K562 (cell line): ENCODE results near the gene CXCR6. TPM values are rescaled to one million over a fixed set of nuclear protein-coding genes. Genes with fewer than 3 reads are reported as not detected.

Experiments
- ATAC-seq: fragments of 200-7000 bp; cut with Tn5 transposase; 3 replicates; pipeline ENCODE4 v1.9.1; 2020; ENCODE audit warnings: moderate library complexity
- BruUV-seq: library from RNA; stranded (reverse); fragments of 400-500 nt; replicated peaks from 2 replicates; lab custom pipeline; 2021; lab: Mats Ljungman, UMichigan
- CTCF ChIA-PET: fragments of 300-600 bp; formaldehyde crosslinking; extraction: SDS; loops from one replicate; lab custom pipeline; 2021; ENCODE audit warnings: low intra/inter-chr PET ratio; lab: Yijun Ruan, JAX
- POLR2A ChIA-PET: fragments of 300-600, 350-650 bp; sonication (Branson Sonifier 250); formaldehyde crosslinking; extraction: SDS; loops from one replicate; lab custom pipeline; 2021; ENCODE audit warnings: antibody characterized with exemption, inconsistent platforms; lab: Yijun Ruan, JAX
- DNase-seq, 4 experiments: peaks; one replicate each; pipeline versions ENCODE4 v3.0.0 to v3.0.0-alpha.2; 2011 to 2018; ENCODE audit warnings: low spot score in 3 of 4, mixed read lengths in 3 of 4; ENCODE audit errors: extremely low read depth in 1 of 4
- FAIRE-seq: peaks from 2 replicates; lab custom pipeline; 2011; peaks lifted over from hg19 to GRCh38; lab: Jason Lieb, UNC
- H2AFZ ChIP-seq: 2 replicates; pipeline ENCODE4 v1.6.0; 2011; ENCODE audit warnings: low read depth, low read length, control low read depth, inconsistent platforms
- H3K27ac ChIP-seq: fragments of 200-600 bp; 3 replicates; pipeline ENCODE4 v1.8.0; 2011; ENCODE audit warnings: low read depth, mild to moderate bottlenecking, control low read depth, inconsistent platforms, low read length, moderate library complexity, mixed read lengths; ENCODE audit errors: extremely low read depth
- H3K27me3 ChIP-seq, 2 experiments: fragments of 300-600 bp in 1 of 2; 2 replicates in 1 of 2; 3 replicates in 1 of 2; pipeline versions ENCODE4 v1.6.0 to v1.8.0; 2011; ENCODE audit warnings: inconsistent platforms in 2 of 2, low read length in 2 of 2, mild to moderate bottlenecking in 1 of 2, mixed read lengths in 1 of 2, moderate library complexity in 1 of 2; ENCODE audit not compliant: control insufficient read depth in 2 of 2, insufficient read depth in 2 of 2
- H3K36me3 ChIP-seq: fragments of 300-600 bp; 3 replicates; pipeline ENCODE4 v1.8.0; 2011; ENCODE audit warnings: mild to moderate bottlenecking, low read length, inconsistent platforms; ENCODE audit not compliant: control insufficient read depth, insufficient read depth
- H3K4me1 ChIP-seq, 2 experiments: fragments of 200-600 bp in 1 of 2; replicated peaks in 1 of 2; 2 replicates in 1 of 2; 3 replicates in 1 of 2; pipeline versions ENCODE4 v1.5.1 to v1.8.0; 2011; ENCODE audit warnings: inconsistent platforms in 2 of 2, low read length in 2 of 2, mild to moderate bottlenecking in 1 of 2, mixed read lengths in 1 of 2, moderate library complexity in 1 of 2; ENCODE audit not compliant: control insufficient read depth in 2 of 2, insufficient read depth in 2 of 2
- H3K4me2 ChIP-seq: 2 replicates; pipeline ENCODE4 v1.6.1; 2011; ENCODE audit warnings: low read length, control low read depth, inconsistent platforms, mixed read lengths; ENCODE audit not compliant: insufficient read depth
- H3K4me3 ChIP-seq: fragments of 200-600 bp; sonication (generic), shearing (Covaris generic); 2 replicates; pipeline ENCODE4 v1.5.1; 2016; ENCODE audit warnings: control low read depth, inconsistent platforms
- H3K79me2 ChIP-seq: fragments of 200-600 bp; 3 replicates; pipeline ENCODE4 v1.8.0; 2011; ENCODE audit warnings: low read length, inconsistent platforms; ENCODE audit not compliant: control insufficient read depth, insufficient read depth
- H3K9ac ChIP-seq, 2 experiments: 2 replicates each; pipeline versions ENCODE4 v1.6.0 to v1.6.1; 2011; ENCODE audit warnings: low read depth in 2 of 2, low read length in 2 of 2, control low read depth in 1 of 2, inconsistent platforms in 1 of 2, mild to moderate bottlenecking in 1 of 2, mixed read lengths in 1 of 2; ENCODE audit not compliant: insufficient read depth in 1 of 2
- H3K9me1 ChIP-seq: one replicate; pipeline ENCODE4 v1.6.0; 2011; ENCODE audit warnings: inconsistent platforms, mild to moderate bottlenecking, low read length, moderate library complexity; ENCODE audit not compliant: control insufficient read depth, insufficient read depth
- H3K9me3 ChIP-seq: replicated peaks from 2 replicates; pipeline ENCODE4 v1.5.1; 2011; ENCODE audit warnings: low read depth, low read length, inconsistent platforms; ENCODE audit not compliant: control insufficient read depth, insufficient read depth
- H4K20me1 ChIP-seq: replicated peaks from 2 replicates; pipeline ENCODE4 v1.6.1; 2011; ENCODE audit warnings: low read length, inconsistent platforms, mixed read lengths; ENCODE audit not compliant: control insufficient read depth, insufficient read depth
- CBFA2T3 ChIP-seq: fragments of 450-650 bp; IDR thresholded peaks from 2 replicates; pipeline ENCODE4 v1.6.1; 2017
- CTBP1 ChIP-seq: fragments of 450-650 bp; IDR thresholded peaks from 2 replicates; pipeline ENCODE4 v1.6.1; 2016; ENCODE audit warnings: borderline replicate concordance
- JUN ChIP-seq, 2 experiments: sonication (generic) in 1 of 2; formaldehyde crosslinking in 1 of 2; IDR thresholded peaks; 2 replicates each; pipeline versions ENCODE4 v1.6.1 to v1.8.0; 2012 to 2022; ENCODE audit warnings: borderline replicate concordance in 2 of 2, mild to moderate bottlenecking in 2 of 2, improper control_type of control experiment in 1 of 2, low read depth in 1 of 2, low read length in 1 of 2, missing genetic modification reagents in 1 of 2
- ZMIZ1 ChIP-seq, 2 experiments: fragments of 150-350 bp in 1 of 2; IDR thresholded peaks; 2 replicates each; pipeline ENCODE4 v1.6.1; 2012 to 2016; ENCODE audit warnings: low read depth in 2 of 2, low read length in 2 of 2, mild to moderate bottlenecking in 1 of 2, moderate library complexity in 1 of 2
- ZNF41 ChIP-seq: fragments of 250-450 bp; sonication (Bioruptor Pico); conservative IDR thresholded peaks from 2 replicates; pipeline ENCODE4 v1.4.0; 2020; ENCODE audit warnings: mild to moderate bottlenecking
- WGBS: fragments of 100-300 bp; shearing (Covaris generic); methylation state at CpG from one replicate; pipeline ENCODE4 v1.1.6; 2016; ENCODE audit warnings: low coverage, mixed read lengths; ENCODE audit not compliant: insufficient coverage; ENCODE audit errors: missing lambda C conversion rate; 5-methylcytosine and 5-hydroxymethylcytosine counted together
- in situ Hi-C: fragments of 300-500 bp; cut with MboI; formaldehyde crosslinking; loops from 4 replicates; pipeline ENCODE4 v1.15.0; 2018; ENCODE audit warnings: inconsistent platforms, mixed read lengths
- intact Hi-C: fragments of 100-400 bp; cut with micrococcal nuclease; formaldehyde crosslinking; loops from 2 replicates; pipeline ENCODE4 v1.14.2; 2022
- polyA plus RNA-seq, 8 experiments: library from polyadenylated mRNA; depleted of rRNA in 4 of 8; stranded (reverse) in 5 of 8; unstranded in 3 of 8; fragments of >200 nt; fragmentation: Nextera tagmentation in 2 of 8; fragmentation: Illumina TruSeq in 1 of 8; extraction: Ambion mirVana in 2 of 8; extraction: Trizol in 1 of 8; gene quantifications; 2 replicates each; pipeline versions ENCODE4 v1.2.1 to v1.2.3, GENCODE V29; 2011 to 2014; ENCODE audit warnings: inconsistent platforms in 1 of 8, missing spikeins in 1 of 8
- total RNA-seq, 7 experiments: library from RNA; depleted of rRNA in 6 of 7; stranded (reverse); fragments of >200 nt in 6 of 7; fragmentation: Illumina TruSeq in 2 of 7; extraction: Trizol in 2 of 7; gene quantifications; 2 replicates each; pipeline versions ENCODE4 v1.2.1 to v1.2.3, GENCODE V29; 2011 to 2021; ENCODE audit warnings: low replicate concordance in 1 of 7

CXCR6 gene
- total and polyA plus RNA-seq, 9 of the 15 experiments (the other 6 are each of a cell fraction or from before 2014, with no cell fraction given), result 0.28 TPM; not detected in 8

- TF ChIP-seq ZMIZ1 (IDR thresholded peaks at IDR 0.05; ENCODE audit: low read depth in 2 of 2, low read length in 2 of 2), result no peak
- peak; percentile 34; the same call in 1 of the 2 replicates for TF ChIP-seq CTBP1
Observed at GRCh38 chr3:45981346-45982074, 38.2 kb downstream of the CXCR6 start (continued).

DNA sequence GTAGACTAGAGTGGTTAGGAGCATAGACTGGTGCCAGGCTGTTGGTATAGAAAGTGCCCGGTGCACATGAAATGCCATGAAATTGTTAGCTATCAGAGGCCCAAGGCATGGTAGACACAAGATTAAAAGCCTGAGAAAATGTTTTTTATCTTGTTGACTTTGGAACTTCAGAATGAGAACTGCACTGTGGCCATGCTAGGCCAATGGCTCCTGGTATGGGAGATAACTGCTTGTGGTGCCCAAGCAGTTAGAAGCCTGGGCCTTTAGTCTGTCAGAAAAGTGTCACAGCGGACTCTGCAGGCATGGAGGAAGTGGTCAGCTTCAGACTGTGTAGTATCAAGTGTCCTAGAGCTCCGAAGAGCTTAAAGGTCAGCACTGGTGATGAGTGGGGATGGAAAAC lies 40.5 kb downstream of the CXCR6 start:
- DNase-seq, result no peak
- Histone ChIP-seq H3K4me1 (peaks cover 0 to 41% of the 10 kb centered on the region in 2 experiments; a peak in 4 of 5 replicates), H3K27me3 (no peaks in the 10 kb centered on the region), H3K27ac (no peak overlapping the region), H3K4me3 (no peak overlapping the region), H3K79me2 (peaks cover 30% of the 10 kb centered on the region), H4K20me1 (peaks cover 20% of the 10 kb centered on the region), H3K9ac (no peak overlapping the region), H3K4me2 (no peak overlapping the region), H3K9me3 (no peaks in the 10 kb centered on the region), H3K9me1 (peaks cover 7% of the 10 kb centered on the region), H3K36me3 (peaks cover 62% of the 10 kb centered on the region), H2AFZ (no peak overlapping the region)
- in situ Hi-C loops (no loop called here), intact Hi-C loops (no loop called here)
- no peak for FAIRE-seq
- ChIA-PET CTCF (no interaction called here), POLR2A (interaction anchor here (0.6 to 1.7 kb wide), 6 partner anchors 7 to 17 kb away, joined by 3 to 5 read pairs (median 4); no protein-coding TSS in a partner anchor)
- no TSS peak for BruUV-seq
- WGBS, result 77% methylated on average over 3 of the region's 3 CpGs
- no peak for ATAC-seq
- 0 out of 2 replicates have a peak, but pooled peaks have one; percentile 14 for TF ChIP-seq CBFA2T3
- TF ChIP-seq ZNF41, result no peak
- no peak for TF ChIP-seq JUN (IDR thresholded peaks at IDR 0.05; ENCODE audit: borderline replicate concordance, low read depth, low read length)
- TF ChIP-seq JUN (CRISPR knock-in tag; IDR thresholded peaks at IDR 0.05; ENCODE audit: borderline replicate concordance), result no peak
